ENCODE measurements around the gene KIF16B.

GRCh38 chr20:16433293-16433580, 140.0 kb downstream of the KIF16B start:
- TF ChIP-seq CTCF (conservative IDR thresholded peaks at IDR 0.05; ENCODE audit: low read depth in 2 of 2) (no peak), EZH2 (IDR thresholded peaks at IDR 0.05; ENCODE audit: low read depth, unreplicated experiment) (no peak), EZH2phosphoT487 (IDR thresholded peaks at IDR 0.05; ENCODE audit: unreplicated experiment) (no peak), POLR2AphosphoS5 (IDR thresholded peaks at IDR 0.05; ENCODE audit: low read depth) (no peak), JUNB (IDR thresholded peaks at IDR 0.05; ENCODE audit: unreplicated experiment) (no peak), CREB1 (CRISPR knock-in tag; IDR thresholded peaks at IDR 0.05; ENCODE audit: low read depth) (no peak), ZNF331 (CRISPR knock-in tag; IDR thresholded peaks at IDR 0.05; ENCODE audit: low read depth) (no peak), ETS1 (IDR thresholded peaks at IDR 0.05) (no peak), STAT1 (IDR thresholded peaks at IDR 0.05; ENCODE audit: unreplicated experiment) (no peak), REST (IDR thresholded peaks at IDR 0.05; ENCODE audit: unreplicated experiment) (no peak)

Data from GM23338 (cell line).